GM12892 (cell line): ENCODE results near the gene CSK.

Experiments used
- POLR2A ChIP-seq: IDR thresholded peaks from 2 replicates; pipeline ENCODE4 v1.6.1; 2011; ENCODE audit warnings: low read depth, low read length, control low read depth
- TAF1 ChIP-seq: IDR thresholded peaks from 2 replicates; pipeline ENCODE4 v1.6.1; 2011; ENCODE audit warnings: low read depth, mild to moderate bottlenecking, control low read depth, low read length, borderline replicate concordance

- TF ChIP-seq TAF1: no peak
- TF ChIP-seq POLR2A: no peak
Observed at GRCh38 chr15:74786551-74787165, 4.8 kb downstream of the CSK start.
